ENCODE data around the gene SCYGR8. TPM values are rescaled to one million over a fixed set of nuclear protein-coding genes. Genes with fewer than 3 reads are reported as not detected.
"Not testable (repeated sequence)": the region's sequence is repeated elsewhere in the genome, so short reads cannot be mapped to it uniquely, and the experiment has no call there.

Gene SCYGR8
- polyA plus RNA-seq, 3 donors, result not detected

GRCh38 chr2:227739351-227739750 is 6.3 kb upstream of the SCYGR8 start:
- Histone ChIP-seq H3K9ac (ENCODE audit: insufficient read depth, low read length, poor library complexity, severe bottlenecking) (no peak overlapping the region), H3K9me3 (replicated peaks in 1 of 2; ENCODE audit: control insufficient read depth in 1 of 2, insufficient read depth in 1 of 2, low read length in 2 of 2) (no peaks in the 10 kb centered on the region), H3K27me3 (ENCODE audit: control insufficient read depth in 2 of 2, insufficient read depth in 2 of 2, low read length in 2 of 2) (peaks cover 0 to 2% of the 10 kb centered on the region in 2 donors), H2AFZ (ENCODE audit: insufficient read depth, low read depth, low read length, poor library complexity, severe bottlenecking) (no peak overlapping the region), H3K79me2 (ENCODE audit: insufficient read depth, low read length) (no peaks in the 10 kb centered on the region), H3K4me1 (ENCODE audit: control insufficient read depth in 1 of 2, insufficient read depth in 2 of 2, low read length in 2 of 2) (no peaks in the 10 kb centered on the region), H4K20me1 (ENCODE audit: insufficient read depth, low read length) (no peaks in the 10 kb centered on the region), H3K4me2 (replicated peaks; ENCODE audit: extremely low read depth, low read length, poor library complexity, severe bottlenecking) (no peak overlapping the region), H3K36me3 (replicated peaks in 1 of 2; ENCODE audit: control insufficient read depth in 1 of 2, insufficient read depth in 2 of 2, low read length in 2 of 2) (no peaks in the 10 kb centered on the region), H3K27ac (ENCODE audit: low read depth in 1 of 2, low read length in 2 of 2) (no peak overlapping the region), H3K4me3 (replicated peaks in 1 of 3; ENCODE audit: low read depth in 2 of 3, low read length in 3 of 3) (no peak overlapping the region)
- Mint-ChIP-seq H3K36me3 (no peaks in the 10 kb centered on the region), H3K27ac (no peak overlapping the region), H3K4me3 (no peak overlapping the region), H3K4me1 (no peaks in the 10 kb centered on the region), H3K9me3 (peaks cover 0 to 3% (median 0%) of the 10 kb centered on the region in 7 donors), H3K27me3 (ENCODE audit: low read depth in 3 of 3) (peaks cover 3 to 7% (median 4%) of the 10 kb centered on the region in 3 donors)
- TF ChIP-seq CTCF (IDR thresholded peaks at IDR 0.05), result no peak
- 100% methylated on average over 6 of the region's 14 CpGs for WGBS (ENCODE audit: insufficient coverage)
- no peak for DNase-seq
- intact Hi-C loops (cut with micrococcal nuclease), result no loop called here

- H2AFZ ChIP-seq (ENCODE audit: insufficient read depth, low read depth, low read length, poor library complexity, severe bottlenecking); H3K9me3 ChIP-seq (replicated peaks in 1 of 2; ENCODE audit: control insufficient read depth in 1 of 2, insufficient read depth in 1 of 2, low read length in 2 of 2); H3K79me2 ChIP-seq (ENCODE audit: insufficient read depth, low read length); H3K9me3 Mint-ChIP-seq; H3K27ac ChIP-seq (ENCODE audit: low read depth in 1 of 2, low read length in 2 of 2); H3K4me3 Mint-ChIP-seq; H3K27me3 ChIP-seq (ENCODE audit: control insufficient read depth in 2 of 2, insufficient read depth in 2 of 2, low read length in 2 of 2); H3K9ac ChIP-seq (ENCODE audit: insufficient read depth, low read length, poor library complexity, severe bottlenecking); intact Hi-C loops (cut with micrococcal nuclease); H3K4me3 ChIP-seq (replicated peaks in 1 of 3; ENCODE audit: low read depth in 2 of 3, low read length in 3 of 3); H3K27ac Mint-ChIP-seq; H3K36me3 Mint-ChIP-seq; H3K4me1 ChIP-seq (ENCODE audit: control insufficient read depth in 1 of 2, insufficient read depth in 2 of 2, low read length in 2 of 2); H3K27me3 Mint-ChIP-seq (ENCODE audit: low read depth in 3 of 3); DNase-seq; H4K20me1 ChIP-seq (ENCODE audit: insufficient read depth, low read length); H3K36me3 ChIP-seq (replicated peaks in 1 of 2; ENCODE audit: control insufficient read depth in 1 of 2, insufficient read depth in 2 of 2, low read length in 2 of 2); H3K4me1 Mint-ChIP-seq; H3K4me2 ChIP-seq (replicated peaks; ENCODE audit: extremely low read depth, low read length, poor library complexity, severe bottlenecking): not testable (repeated sequence)
- WGBS (ENCODE audit: insufficient coverage), result no CpG with 5 or more reads among the region's 7 CpGs
- peak; percentile 15 for TF ChIP-seq CTCF (IDR thresholded peaks at IDR 0.05)
Observed at GRCh38 chr2:227740705-227741104, 5.0 kb upstream of the SCYGR8 start.

Data from CD14-positive monocyte (primary cell).